CD4-positive, alpha-beta T cell (primary cell): ENCODE measurements around the gene ENPEP. TPM values are rescaled to one million over a fixed set of nuclear protein-coding genes. Genes with fewer than 3 reads are reported as not detected.

Experiments
- ATAC-seq: fragments of 200-7000 bp; cut with Tn5 transposase; one replicate; pipeline ENCODE4 v1.10.0; 2022; ENCODE audit warnings: mild to moderate bottlenecking; ENCODE audit not compliant: poor library complexity
- CTCF ChIA-PET: fragments of 350-600 bp; sonication (Branson Sonifier 250); formaldehyde crosslinking; loops from one replicate; lab custom pipeline; 2021; ENCODE audit warnings: antibody characterized with exemption, inconsistent platforms; lab: Charles Lee
- POLR2A ChIA-PET: fragments of 350-600 bp; sonication (Branson Sonifier 250); formaldehyde crosslinking; loops from one replicate; lab custom pipeline; 2021; ENCODE audit warnings: antibody characterized with exemption, inconsistent platforms; lab: Charles Lee
- DNase-seq, 14 experiments: peaks; one replicate each; pipeline ENCODE4 v3.0.0-alpha.2; 2013 to 2020; ENCODE audit warnings: mixed read lengths in 2 of 14
- H3K27ac ChIP-seq, 2 donors: one replicate each; pipeline versions ENCODE4 v1.5.1 to v1.7.0; 2013; ENCODE audit warnings: low read length in 2 of 2, low read depth in 1 of 2, mild to moderate bottlenecking in 1 of 2
- H3K27me3 ChIP-seq, 2 experiments: 1 replicate in 1 of 2; 2 replicates in 1 of 2; pipeline versions ENCODE4 v1.6.1 to v1.7.0; 2013; ENCODE audit warnings: low read length in 2 of 2, control low read depth in 1 of 2, mild to moderate bottlenecking in 1 of 2, moderate library complexity in 1 of 2; ENCODE audit not compliant: insufficient read depth in 2 of 2, control insufficient read depth in 1 of 2
- H3K36me3 ChIP-seq: one replicate; pipeline ENCODE4 v1.6.1; 2013; ENCODE audit warnings: low read length, control low read depth; ENCODE audit not compliant: insufficient read depth
- H3K4me1 ChIP-seq: one replicate; pipeline ENCODE4 v1.6.1; 2013; ENCODE audit warnings: low read length, control low read depth; ENCODE audit not compliant: insufficient read depth
- H3K4me3 ChIP-seq: one replicate; pipeline ENCODE4 v1.5.1; 2013; ENCODE audit warnings: mild to moderate bottlenecking, low read length, moderate library complexity
- H3K9me3 ChIP-seq, 2 experiments: 1 replicate in 1 of 2; 2 replicates in 1 of 2; pipeline versions ENCODE4 v1.6.1 to v1.7.0; 2013; ENCODE audit warnings: low read length in 2 of 2, mild to moderate bottlenecking in 2 of 2, control low read depth in 1 of 2, moderate library complexity in 1 of 2; ENCODE audit not compliant: control insufficient read depth in 1 of 2, insufficient read depth in 1 of 2
- H3K27ac Mint-ChIP-seq: one replicate; pipeline ENCODE4 v1.8.0; 2020; ENCODE audit warnings: mixed read lengths
- H3K27me3 Mint-ChIP-seq: one replicate; pipeline ENCODE4 v1.8.0; 2021; ENCODE audit warnings: mixed read lengths
- H3K36me3 Mint-ChIP-seq: one replicate; pipeline ENCODE4 v1.8.0; 2021; ENCODE audit warnings: low read depth, mixed read lengths
- H3K4me1 Mint-ChIP-seq: one replicate; pipeline ENCODE4 v1.8.0; 2021; ENCODE audit warnings: low read depth, mixed read lengths
- H3K4me3 Mint-ChIP-seq: one replicate; pipeline ENCODE4 v1.8.0; 2020; ENCODE audit warnings: mild to moderate bottlenecking, mixed read lengths
- H3K9me3 Mint-ChIP-seq: one replicate; pipeline ENCODE4 v1.8.0; 2020; ENCODE audit warnings: mixed read lengths
- intact Hi-C, 2 experiments: fragments of 100-400 bp; cut with DNase I in 1 of 2; cut with micrococcal nuclease in 1 of 2; formaldehyde crosslinking; loops; one replicate each; pipeline versions ENCODE4 v1.15.1 to v1.9.0; 2023 to 2025; cut with DNase I, micrococcal nuclease
- total RNA-seq, 174 experiments: library from RNA in 2 of 174; stranded (reverse) in 2 of 174; gene quantifications; one replicate each; pipeline ENCODE4 v1.2.3 and lab custom pipeline; 2021 to 2026
- TF ChIP-seq, protein P1 (sequence below): fragments of 200-600 bp; IDR thresholded peaks from one replicate; pipeline ENCODE4 v1.8.0; 2022; ENCODE audit warnings: antibody characterized with exemption, mild to moderate bottlenecking

Gene ENPEP
- total RNA-seq, 2 experiments from 2014 or later = not detected

DNA sequence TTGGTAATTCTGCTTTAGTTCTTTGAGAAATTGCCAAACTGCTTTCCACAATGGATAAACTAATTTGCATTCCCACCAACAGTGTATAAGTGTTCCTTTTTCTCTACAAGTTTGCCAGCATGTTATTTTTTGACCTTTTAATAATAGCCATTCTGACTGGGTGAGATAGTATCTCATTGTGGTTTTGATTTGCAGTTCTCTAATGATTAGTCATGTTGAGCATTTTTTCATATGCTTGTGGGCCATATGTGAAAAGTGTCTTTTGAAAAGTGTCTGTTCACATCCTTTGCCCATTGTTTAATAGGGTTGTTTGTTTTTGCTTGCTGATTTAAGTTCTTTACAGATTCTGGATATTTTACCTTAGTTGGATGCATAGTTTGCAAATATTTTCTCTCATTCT is 25.9 kb downstream of the ENPEP start:
- Mint-ChIP-seq H3K36me3 (no peaks in the 10 kb centered on the region), H3K9me3 (no peaks in the 10 kb centered on the region), H3K4me3 (no peak overlapping the region), H3K27me3 (peaks cover 7% of the 10 kb centered on the region), H3K27ac (no peak overlapping the region), H3K4me1 (no peaks in the 10 kb centered on the region)
- Histone ChIP-seq H3K4me3 (no peak overlapping the region), H3K4me1 (no peaks in the 10 kb centered on the region), H3K27ac (no peak overlapping the region), H3K27me3 (peaks cover 4% of the 10 kb centered on the region in 2 experiments), H3K36me3 (no peaks in the 10 kb centered on the region), H3K9me3 (no peaks in the 10 kb centered on the region)
- intact Hi-C loops = no loop called here
- ChIA-PET CTCF (no interaction called here), POLR2A (no interaction called here)
- ATAC-seq = no peak
- no peak for DNase-seq
- TF ChIP-seq, protein P1, sequence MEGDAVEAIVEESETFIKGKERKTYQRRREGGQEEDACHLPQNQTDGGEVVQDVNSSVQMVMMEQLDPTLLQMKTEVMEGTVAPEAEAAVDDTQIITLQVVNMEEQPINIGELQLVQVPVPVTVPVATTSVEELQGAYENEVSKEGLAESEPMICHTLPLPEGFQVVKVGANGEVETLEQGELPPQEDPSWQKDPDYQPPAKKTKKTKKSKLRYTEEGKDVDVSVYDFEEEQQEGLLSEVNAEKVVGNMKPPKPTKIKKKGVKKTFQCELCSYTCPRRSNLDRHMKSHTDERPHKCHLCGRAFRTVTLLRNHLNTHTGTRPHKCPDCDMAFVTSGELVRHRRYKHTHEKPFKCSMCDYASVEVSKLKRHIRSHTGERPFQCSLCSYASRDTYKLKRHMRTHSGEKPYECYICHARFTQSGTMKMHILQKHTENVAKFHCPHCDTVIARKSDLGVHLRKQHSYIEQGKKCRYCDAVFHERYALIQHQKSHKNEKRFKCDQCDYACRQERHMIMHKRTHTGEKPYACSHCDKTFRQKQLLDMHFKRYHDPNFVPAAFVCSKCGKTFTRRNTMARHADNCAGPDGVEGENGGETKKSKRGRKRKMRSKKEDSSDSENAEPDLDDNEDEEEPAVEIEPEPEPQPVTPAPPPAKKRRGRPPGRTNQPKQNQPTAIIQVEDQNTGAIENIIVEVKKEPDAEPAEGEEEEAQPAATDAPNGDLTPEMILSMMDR = no peak

DNA sequence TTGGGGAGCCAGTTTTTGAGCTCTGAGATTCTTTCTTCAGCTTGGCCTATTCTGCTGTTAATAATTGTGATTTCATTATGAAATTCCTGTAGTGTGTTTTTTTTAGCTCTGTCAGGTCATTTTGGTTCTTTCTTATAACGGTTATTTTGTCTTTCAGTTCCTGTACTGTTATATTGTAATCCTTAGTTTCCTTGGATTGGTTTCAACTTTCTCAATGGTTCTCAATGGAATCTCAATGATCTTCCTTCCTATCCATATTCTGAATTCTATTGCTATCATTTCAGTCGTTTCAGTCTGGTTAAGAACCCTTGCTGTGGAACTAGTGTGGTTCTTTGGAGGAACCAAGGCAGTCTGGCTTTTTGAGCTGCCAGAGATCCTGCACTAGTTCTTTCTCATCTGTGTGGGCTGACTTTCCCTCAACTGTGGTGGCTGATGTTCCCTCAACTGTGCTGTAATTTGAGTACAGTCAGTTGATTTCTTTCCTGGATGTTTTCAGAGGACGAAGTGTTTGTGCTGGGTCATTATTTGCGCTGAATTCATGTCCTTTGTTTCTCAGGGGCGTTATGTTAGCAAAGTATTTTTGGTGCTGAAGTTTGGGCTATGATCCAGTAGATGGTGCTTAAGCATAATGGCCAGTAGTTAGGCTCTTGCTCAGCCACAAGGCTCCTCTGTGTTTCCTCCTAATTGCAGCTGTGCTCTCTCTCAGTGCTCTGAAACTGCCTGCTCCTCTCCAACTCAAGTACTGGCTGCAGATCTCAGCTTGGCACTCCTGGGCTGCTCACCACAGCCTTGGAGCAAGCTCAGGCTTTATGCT is 27.5 kb downstream of the ENPEP start:
- no peaks in the 10 kb centered on the region for H3K36me3 Mint-ChIP-seq
- no peak overlapping the region for H3K27ac Mint-ChIP-seq
- peaks cover 6% of the 10 kb centered on the region for H3K27me3 Mint-ChIP-seq
- CTCF ChIA-PET = no interaction called here
- no peaks in the 10 kb centered on the region for H3K4me1 Mint-ChIP-seq
- H3K27me3 ChIP-seq = peaks cover 0 to 4% of the 10 kb centered on the region in 2 experiments
- H3K36me3 ChIP-seq = no peaks in the 10 kb centered on the region
- no peaks in the 10 kb centered on the region for H3K9me3 ChIP-seq
- no peaks in the 10 kb centered on the region for H3K4me1 ChIP-seq
- intact Hi-C loops = no loop called here
- DNase-seq (no peak), ATAC-seq (no peak)
- no peak overlapping the region for H3K4me3 Mint-ChIP-seq
- TF ChIP-seq, protein P1 = no peak
- no peak overlapping the region for H3K27ac ChIP-seq
- POLR2A ChIA-PET = no interaction called here
- H3K9me3 Mint-ChIP-seq = no peaks in the 10 kb centered on the region
- no peak overlapping the region for H3K4me3 ChIP-seq

DNA sequence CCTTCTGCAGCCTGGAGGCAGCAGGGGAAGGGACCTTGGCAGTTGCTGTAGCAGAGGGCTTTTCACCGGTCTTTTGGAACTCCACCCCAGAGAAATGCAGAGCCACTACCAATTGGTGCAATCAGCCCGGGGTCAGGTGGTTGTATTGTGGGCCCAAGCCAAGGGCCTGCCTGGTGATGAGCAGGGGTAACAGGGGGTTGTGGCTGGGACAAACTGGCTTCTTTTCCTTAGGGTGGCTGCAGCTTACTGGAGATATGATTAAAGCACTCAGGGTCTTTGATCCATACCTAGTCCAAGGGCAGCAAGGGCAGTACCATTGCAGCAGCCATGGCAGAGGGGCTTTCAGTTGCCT is 28.1 kb downstream of the ENPEP start:
- H3K27me3 Mint-ChIP-seq = peaks cover 6% of the 10 kb centered on the region
- Histone ChIP-seq H3K9me3 (no peaks in the 10 kb centered on the region), H3K36me3 (no peaks in the 10 kb centered on the region), H3K27me3 (peaks cover 0 to 4% of the 10 kb centered on the region in 2 experiments), H3K27ac (no peak overlapping the region), H3K4me1 (no peaks in the 10 kb centered on the region), H3K4me3 (no peak overlapping the region)
- DNase-seq (no peak), ATAC-seq (no peak)
- POLR2A ChIA-PET = no interaction called here
- CTCF ChIA-PET = no interaction called here
- H3K27ac Mint-ChIP-seq = no peak overlapping the region
- H3K4me3 Mint-ChIP-seq = no peak overlapping the region
- H3K36me3 Mint-ChIP-seq = no peaks in the 10 kb centered on the region
- intact Hi-C loops = no loop called here
- H3K9me3 Mint-ChIP-seq = no peaks in the 10 kb centered on the region
- no peaks in the 10 kb centered on the region for H3K4me1 Mint-ChIP-seq
- TF ChIP-seq, protein P1 = no peak
